Measurements from ENCODE around the gene HMOX1. TPM values are rescaled to one million over a fixed set of nuclear protein-coding genes. Genes with fewer than 3 reads are reported as not detected.

Gene HMOX1
- total and polyA plus RNA-seq, 2 of the 13 experiments (the other 11 are each of a cell fraction or from before 2014, with no cell fraction given) = 53.6 to 67.4 TPM

- ATAC-seq (no peak), DNase-seq (ENCODE audit: low spot score) (no peak), FAIRE-seq (no peak)
- CTCF ChIA-PET (ENCODE audit: low intra/inter-chr PET ratio, low total read pairs) = no interaction called here
- H4K20me1 ChIP-seq (ENCODE audit: insufficient read depth, low read length) = no peaks in the 10 kb centered on the region
- TF ChIP-seq ZNF230 (CRISPR knock-in tag; IDR thresholded peaks at IDR 0.05) (no peak), MAFG (CRISPR knock-in tag; IDR thresholded peaks at IDR 0.05) (no peak), SKI (IDR thresholded peaks at IDR 0.05; ENCODE audit: partially characterized antibody) (no peak), NFE2L1 (CRISPR knock-in tag; IDR thresholded peaks at IDR 0.05; ENCODE audit: borderline replicate concordance) (no peak), MTF2 (CRISPR knock-in tag; IDR thresholded peaks at IDR 0.05; ENCODE audit: borderline replicate concordance) (no peak), ZNF768 (CRISPR knock-in tag; IDR thresholded peaks at IDR 0.05) (no peak)
- POLR2A ChIA-PET = no interaction called here
- no peak overlapping the region for H3K27ac ChIP-seq (ENCODE audit: extremely low read length, insufficient read depth, low read length)
- no peaks in the 10 kb centered on the region for H3K9me3 ChIP-seq (ENCODE audit: low read length)
- no TSS peak for BruUV-seq (replicated peaks)
- intact Hi-C loops (cut with micrococcal nuclease; ENCODE audit: unreplicated experiment) (no loop called here), in situ Hi-C loops (cut with HindIII; ENCODE audit: extremely low pct_ligation_motif_present, low pct_unique_long_range_greater_than_20kb) (no loop called here)
- no peaks in the 10 kb centered on the region for H3K27me3 ChIP-seq (ENCODE audit: control insufficient read depth in 1 of 2, insufficient read depth in 2 of 2, low read length in 2 of 2)
- no peak overlapping the region for H2AFZ ChIP-seq (ENCODE audit: low read length)
- H3K79me2 ChIP-seq (ENCODE audit: insufficient read depth, low read length) = no peaks in the 10 kb centered on the region
- no peak overlapping the region for H3K4me2 ChIP-seq (ENCODE audit: low read depth, low read length)
- no peaks in the 10 kb centered on the region for H3K36me3 ChIP-seq (replicated peaks in 1 of 2; ENCODE audit: control insufficient read depth in 1 of 2, insufficient read depth in 2 of 2, low read length in 2 of 2)
- peaks cover 95% of the 10 kb centered on the region for H3K4me1 ChIP-seq (ENCODE audit: insufficient read depth, low read length)
- no peak overlapping the region for H3K4me3 ChIP-seq (replicated peaks in 1 of 3; ENCODE audit: insufficient read depth in 1 of 3, low read depth in 2 of 3, low read length in 3 of 3)
- WGBS (ENCODE audit: low lambda C conversion rate) = 93% methylated on average over 3 of the region's 3 CpGs
- H3K9ac ChIP-seq (ENCODE audit: insufficient read depth, low read depth, low read length) = no peak overlapping the region
Measured at GRCh38 chr22:35375031-35375430, 5.9 kb upstream of the HMOX1 start.

GRCh38 chr22:35375526-35375925 lies 5.4 kb upstream of the HMOX1 start:
- no peak for ATAC-seq
- no peak for DNase-seq (ENCODE audit: low spot score)
- Histone ChIP-seq H3K9ac (ENCODE audit: insufficient read depth, low read depth, low read length) (no peak overlapping the region), H3K9me3 (ENCODE audit: low read length) (no peaks in the 10 kb centered on the region), H3K4me2 (ENCODE audit: low read depth, low read length) (no peak overlapping the region), H3K79me2 (ENCODE audit: insufficient read depth, low read length) (no peaks in the 10 kb centered on the region), H3K4me3 (replicated peaks in 1 of 3; ENCODE audit: insufficient read depth in 1 of 3, low read depth in 2 of 3, low read length in 3 of 3) (no peak overlapping the region), H3K36me3 (replicated peaks in 1 of 2; ENCODE audit: control insufficient read depth in 1 of 2, insufficient read depth in 2 of 2, low read length in 2 of 2) (no peaks in the 10 kb centered on the region), H3K27me3 (ENCODE audit: control insufficient read depth in 1 of 2, insufficient read depth in 2 of 2, low read length in 2 of 2) (no peaks in the 10 kb centered on the region), H4K20me1 (ENCODE audit: insufficient read depth, low read length) (no peaks in the 10 kb centered on the region), H3K4me1 (ENCODE audit: insufficient read depth, low read length) (peaks cover 95% of the 10 kb centered on the region), H2AFZ (ENCODE audit: low read length) (no peak overlapping the region), H3K27ac (ENCODE audit: extremely low read length, insufficient read depth, low read length) (no peak overlapping the region)
- ChIA-PET POLR2A (interaction anchor here (0.6 kb wide), 1 partner anchor 10 kb away, joined by 3 read pairs; no protein-coding TSS in a partner anchor), CTCF (ENCODE audit: low intra/inter-chr PET ratio, low total read pairs) (no interaction called here)
- 93% methylated on average over 8 of the region's 8 CpGs for WGBS (ENCODE audit: low lambda C conversion rate)
- no peak for TF ChIP-seq KDM4B (CRISPR knock-in tag; IDR thresholded peaks at IDR 0.05)
- in situ Hi-C loops (cut with HindIII; ENCODE audit: extremely low pct_ligation_motif_present, low pct_unique_long_range_greater_than_20kb) (no loop called here), intact Hi-C loops (cut with micrococcal nuclease; ENCODE audit: unreplicated experiment) (no loop called here)
- FAIRE-seq = no peak
- no TSS peak for BruUV-seq (replicated peaks)
